GM18867 (cell line): ENCODE measurements around the gene C5orf58.

ENCODE experiments used
- ATAC-seq: cut with Tn5 transposase; IDR thresholded peaks from one replicate; pipeline ENCODE4 v1.9.1; 2021; ENCODE audit warnings: mild to moderate bottlenecking, moderate library complexity; ENCODE audit not compliant: unreplicated experiment

C5orf58 gene

GRCh38 chr5:170252720-170253350 is 20.1 kb downstream of the C5orf58 start:
- ATAC-seq = no peak

GRCh38 chr5:170254056-170254455 is 21.3 kb downstream of the C5orf58 start:
- peak; percentile 98 for ATAC-seq

GRCh38 chr5:170256571-170256970 is 23.8 kb downstream of the C5orf58 start:
- ATAC-seq = no peak

DNA sequence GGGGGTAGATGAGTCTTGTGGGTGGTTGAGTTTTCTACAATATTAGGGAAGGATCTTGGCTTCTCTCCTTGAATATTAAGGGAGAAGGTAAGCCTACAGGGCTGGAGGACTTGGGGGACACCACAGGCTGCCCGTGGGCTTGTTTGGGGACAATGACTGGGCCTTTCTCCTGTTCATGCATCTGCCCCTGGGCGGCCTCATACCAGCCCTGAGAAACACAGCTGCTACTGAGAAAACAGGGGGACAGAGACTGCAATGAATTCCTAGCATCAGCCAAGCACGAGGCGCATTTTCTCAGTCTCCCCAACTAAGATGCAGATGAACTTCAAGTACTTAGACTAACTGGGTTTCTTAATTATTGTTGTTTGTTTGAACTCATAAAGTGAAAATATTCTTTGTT is 24.6 kb downstream of the C5orf58 start:
- no peak for ATAC-seq

GRCh38 chr5:170261528-170262043 is 28.8 kb downstream of the C5orf58 start:
- ATAC-seq = no peak

DNA sequence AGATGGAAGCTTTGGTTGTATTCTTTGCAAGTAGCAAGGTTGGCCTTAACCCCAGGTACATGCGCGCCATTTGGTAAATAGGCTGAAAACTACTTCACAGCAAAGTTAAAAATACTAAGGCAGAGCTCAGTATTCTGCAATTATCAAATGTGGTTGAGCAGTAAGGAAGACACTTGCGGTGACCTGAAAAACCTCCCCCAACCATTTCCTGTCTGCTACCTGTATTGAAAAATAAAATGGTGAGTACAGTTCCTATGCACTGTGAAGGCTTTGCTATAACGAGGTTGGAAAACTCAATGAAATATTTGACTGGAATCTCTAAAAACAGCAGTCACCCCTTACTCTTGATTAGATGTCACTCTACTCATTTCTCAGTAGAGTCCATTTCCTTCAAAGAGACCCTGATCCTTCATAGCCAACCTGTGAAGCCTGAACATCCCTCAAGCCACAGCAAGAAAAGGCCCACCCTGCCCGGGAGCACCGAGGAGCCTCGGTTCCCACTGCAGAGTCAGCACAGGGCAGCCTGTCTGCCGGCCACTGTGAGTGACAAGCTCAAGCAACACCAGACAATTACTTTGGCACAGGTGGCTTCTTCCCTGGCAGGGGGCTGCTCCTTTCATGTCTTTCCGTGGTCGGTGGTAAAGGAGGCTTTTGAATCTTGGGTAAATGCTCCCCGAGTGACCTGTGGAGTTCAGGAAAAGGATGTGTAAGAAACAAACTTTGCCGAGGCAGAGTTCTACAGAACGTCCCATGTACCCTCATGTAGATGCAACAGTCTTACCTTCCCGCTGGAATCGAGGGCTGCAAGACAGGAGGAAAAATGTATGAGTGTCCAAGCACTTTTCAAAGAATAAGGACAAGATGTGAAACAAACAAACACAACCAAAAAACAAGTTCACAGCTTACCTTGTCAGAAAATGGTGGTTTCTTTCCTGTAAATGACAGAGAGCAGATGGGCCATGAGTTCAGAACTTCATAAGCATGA is 29.6 kb downstream of the C5orf58 start:
- ATAC-seq = no peak

GRCh38 chr5:170263906-170264305 is 31.1 kb downstream of the C5orf58 start:
- ATAC-seq = no peak

DNA sequence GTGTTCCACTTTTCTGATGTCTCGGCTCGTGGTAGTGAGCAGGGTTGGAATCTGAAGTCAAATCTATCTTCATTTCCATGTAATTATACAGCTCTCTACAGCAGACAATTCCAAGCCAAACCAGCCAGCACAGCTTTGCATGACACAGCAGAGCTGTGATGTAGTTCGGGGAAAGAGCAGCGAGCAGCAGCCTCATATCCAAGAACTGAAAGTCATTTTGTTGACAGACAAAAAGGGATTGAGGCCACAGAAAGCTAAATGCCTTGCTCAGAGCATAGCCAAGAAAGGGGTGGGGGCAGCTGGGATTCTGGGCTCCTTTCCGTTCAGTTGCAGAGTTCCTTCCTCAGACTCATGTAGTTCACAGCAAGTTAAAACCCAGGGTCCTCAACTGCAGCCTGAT is 32.7 kb downstream of the C5orf58 start:
- ATAC-seq = no peak

DNA sequence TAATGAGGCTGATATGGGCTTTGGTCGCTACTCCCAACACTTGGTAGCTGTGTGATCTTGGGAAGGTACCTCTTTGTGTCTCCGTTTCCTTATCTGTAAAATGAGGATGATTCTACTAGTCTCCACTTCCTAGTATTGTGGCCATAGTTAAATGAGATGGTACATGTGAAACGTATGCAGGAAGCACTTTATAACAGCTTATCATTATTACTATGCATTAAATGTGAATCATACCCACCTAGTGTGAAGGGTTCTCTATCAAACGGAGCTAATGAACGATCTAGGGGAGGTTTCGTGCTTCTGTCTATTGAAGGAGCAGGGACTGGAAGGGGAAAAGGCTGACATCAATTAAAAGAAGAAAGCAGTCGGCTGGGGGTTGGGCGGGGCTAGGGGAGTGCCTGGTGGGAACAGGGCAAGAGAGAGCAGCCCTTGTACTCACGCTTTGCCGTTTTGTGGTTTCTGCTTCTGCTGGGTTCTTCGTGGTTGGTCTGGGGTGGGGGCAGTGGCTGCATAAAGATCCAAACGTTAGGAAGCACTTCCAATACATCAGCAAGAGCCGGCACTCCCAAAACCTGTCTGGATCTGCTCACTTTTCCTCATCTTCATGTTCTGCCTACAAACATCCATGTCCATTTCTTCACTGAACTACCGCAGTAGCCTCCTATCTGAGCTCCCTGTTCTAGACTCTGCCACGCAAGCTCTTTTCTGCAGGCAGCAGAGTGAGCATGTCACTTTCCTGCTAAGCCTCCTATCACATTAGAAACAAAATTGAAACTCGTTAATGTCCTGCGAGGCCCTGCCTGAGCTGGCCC is 34.0 kb downstream of the C5orf58 start:
- no peak for ATAC-seq

- ATAC-seq = peak; percentile 92
These were observed 34.8 kb downstream of the C5orf58 start for GRCh38 chr5:170267431-170268152.

DNA sequence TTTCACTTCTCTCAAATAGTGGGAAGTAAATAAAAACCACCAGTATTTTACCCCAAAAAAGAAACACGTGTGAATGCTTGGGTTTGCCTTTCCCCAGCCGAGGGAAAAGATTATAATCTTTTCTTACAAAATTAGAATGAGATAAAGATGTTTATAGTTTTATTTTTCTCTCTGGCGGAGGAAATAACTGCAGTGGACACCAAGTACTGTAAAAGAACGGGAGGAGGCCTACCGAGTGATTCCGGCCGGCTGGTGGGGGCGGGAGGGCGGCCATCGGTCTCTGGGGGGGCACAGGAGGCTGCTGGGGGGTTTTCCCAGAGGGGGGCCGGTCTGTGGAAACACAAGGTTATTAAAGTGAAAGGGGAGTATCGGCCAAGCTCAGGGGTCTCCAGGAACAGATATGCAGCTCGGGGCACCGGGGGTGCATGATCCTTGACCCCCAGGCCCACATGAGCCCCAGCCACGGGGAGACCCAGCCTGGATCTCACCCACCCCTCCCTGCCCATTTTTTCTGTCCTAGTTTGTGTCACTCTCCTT is 35.4 kb downstream of the C5orf58 start:
- ATAC-seq = no peak

- ATAC-seq = no peak
These were observed 36.1 kb downstream of the C5orf58 start for GRCh38 chr5:170268884-170269283.

DNA sequence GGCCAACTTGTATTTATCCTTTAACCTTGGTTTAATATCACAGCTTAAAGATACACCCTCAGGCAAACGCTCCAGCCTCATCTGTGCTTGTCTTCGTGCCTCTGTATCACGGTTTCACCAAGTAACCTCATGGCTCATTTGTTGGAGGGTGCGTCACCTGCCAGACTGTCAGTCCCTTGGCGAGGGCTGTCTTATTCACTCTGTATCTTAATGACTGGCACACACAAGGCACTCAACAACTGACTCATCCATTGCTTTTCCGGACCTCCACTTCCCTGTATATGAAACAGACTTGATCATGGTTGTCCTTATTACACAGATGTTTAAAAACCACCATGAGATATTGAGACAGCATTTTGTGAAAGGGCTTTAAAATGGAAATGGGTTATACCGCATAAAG is 36.8 kb downstream of the C5orf58 start:
- no peak for ATAC-seq

DNA sequence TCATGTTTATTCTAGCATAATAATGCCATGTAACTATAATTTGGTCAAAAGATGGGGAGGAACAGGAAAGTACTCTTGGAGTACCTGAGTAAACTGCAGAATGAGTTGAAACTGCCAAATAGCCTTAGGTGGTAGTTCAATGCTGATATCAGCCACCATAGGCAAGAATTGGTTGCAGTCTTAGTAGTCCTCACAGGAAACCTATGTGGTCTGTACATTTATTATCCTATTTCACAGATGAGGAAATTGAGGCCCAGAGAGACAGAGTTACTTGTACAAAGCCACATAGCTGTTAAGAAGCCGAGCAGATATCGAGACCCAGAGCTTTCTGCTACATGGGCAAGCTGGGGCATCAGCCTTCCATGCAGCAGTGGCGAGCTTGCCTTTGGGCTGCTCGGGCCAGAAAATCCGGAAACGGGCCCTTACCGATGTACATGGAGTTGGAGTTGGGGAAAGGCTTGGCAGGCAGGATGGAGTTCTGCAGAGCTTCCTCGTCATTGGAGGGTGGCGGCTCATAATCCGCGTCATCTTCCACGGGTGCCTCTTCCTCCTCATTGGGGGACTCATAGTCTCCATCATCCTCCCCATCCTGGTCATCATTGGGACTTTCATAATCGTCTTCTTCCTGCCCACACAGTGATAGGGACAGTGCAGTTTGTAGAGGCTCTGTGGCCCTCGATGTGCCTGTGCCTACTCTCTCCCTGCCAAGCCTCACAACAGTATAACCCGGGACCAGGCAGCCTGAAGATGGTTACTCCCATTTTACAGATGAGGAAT is 37.7 kb downstream of the C5orf58 start:
- no peak for ATAC-seq

- no peak for ATAC-seq
These were observed 41.4 kb downstream of the C5orf58 start for GRCh38 chr5:170273968-170274710.

DNA sequence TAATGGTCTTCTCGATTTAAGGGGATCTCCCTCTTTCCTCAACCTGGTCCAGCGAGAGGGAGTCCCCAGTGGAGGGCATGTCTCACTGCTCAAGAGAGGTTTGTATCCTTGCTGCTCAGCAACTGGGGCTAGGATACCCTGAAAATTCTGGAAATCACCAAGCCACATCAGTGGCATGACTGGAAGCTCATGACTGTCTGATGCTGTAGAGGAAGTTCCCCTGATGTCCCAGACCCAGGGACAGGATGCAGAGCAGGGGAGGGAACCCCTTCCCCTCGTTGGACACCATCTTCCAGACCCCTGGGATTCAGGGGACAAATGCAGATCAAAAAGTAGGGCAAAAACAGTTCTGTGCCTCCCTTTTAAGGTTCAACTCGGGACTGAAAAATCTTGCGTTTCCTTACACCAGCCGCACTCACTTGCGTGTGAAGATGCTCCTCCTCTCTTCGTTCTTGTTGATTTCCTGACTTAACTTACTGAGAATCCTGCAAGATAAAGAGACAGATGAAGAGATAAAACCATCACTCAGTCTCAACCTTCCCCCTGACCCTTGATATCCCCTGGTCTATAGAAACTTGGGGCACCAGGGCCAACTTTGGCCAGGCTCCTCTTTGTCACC is 42.7 kb downstream of the C5orf58 start:
- ATAC-seq = no peak

DNA sequence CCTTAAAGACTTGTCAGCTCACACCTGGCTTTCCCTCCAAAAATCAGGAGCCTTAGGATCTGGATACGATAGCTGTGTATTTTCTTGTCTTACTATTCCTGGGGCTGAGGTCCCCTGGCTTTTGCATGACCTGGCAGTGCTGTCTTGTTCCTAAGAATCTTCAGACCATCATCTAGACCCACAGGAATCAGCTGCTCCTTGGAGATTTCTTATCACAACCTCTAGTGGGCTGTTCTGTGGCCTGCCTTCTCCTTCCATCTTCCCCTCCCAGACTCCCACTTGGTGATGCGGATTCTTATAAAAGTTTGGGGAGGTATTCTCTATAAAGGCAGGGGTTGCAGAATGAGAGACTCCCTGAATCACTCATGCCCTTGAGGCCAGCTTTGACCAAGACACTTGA is 43.4 kb downstream of the C5orf58 start:
- no peak for ATAC-seq

GRCh38 chr5:170277867-170278281 is 45.1 kb downstream of the C5orf58 start:
- no peak for ATAC-seq
